ENCODE data around the gene BRCA2.
"Not testable (repeated sequence)": the region's sequence is repeated elsewhere in the genome, so short reads cannot be mapped to it uniquely, and the experiment has no call there.

The BRCA2 gene

DNA sequence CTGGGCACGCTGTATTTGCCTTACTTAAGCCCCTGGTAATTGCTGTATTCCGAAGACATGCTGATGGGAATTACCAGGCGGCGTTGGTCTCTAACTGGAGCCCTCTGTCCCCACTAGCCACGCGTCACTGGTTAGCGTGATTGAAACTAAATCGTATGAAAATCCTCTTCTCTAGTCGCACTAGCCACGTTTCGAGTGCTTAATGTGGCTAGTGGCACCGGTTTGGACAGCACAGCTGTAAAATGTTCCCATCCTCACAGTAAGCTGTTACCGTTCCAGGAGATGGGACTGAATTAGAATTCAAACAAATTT is 676 bp downstream of the BRCA2 start:
- Histone ChIP-seq H3K27me3 (ENCODE audit: control insufficient read depth, insufficient read depth, low read length) (no peaks in the 10 kb centered on the region), H3K4me1 (ENCODE audit: control insufficient read depth, insufficient read depth, low read length) (peaks cover 13% of the 10 kb centered on the region), H3K4me2 (ENCODE audit: low read length) (peak overlapping the region; percentile 94), H3K36me3 (ENCODE audit: insufficient read depth, low read length) (no peaks in the 10 kb centered on the region), H3K9ac (ENCODE audit: low read depth, low read length) (peak overlapping the region; percentile 94), H3K9me3 (replicated peaks; ENCODE audit: low read length) (no peaks in the 10 kb centered on the region), H3K4me3 (ENCODE audit: low read length) (peak overlapping the region; percentile 79)

DNA sequence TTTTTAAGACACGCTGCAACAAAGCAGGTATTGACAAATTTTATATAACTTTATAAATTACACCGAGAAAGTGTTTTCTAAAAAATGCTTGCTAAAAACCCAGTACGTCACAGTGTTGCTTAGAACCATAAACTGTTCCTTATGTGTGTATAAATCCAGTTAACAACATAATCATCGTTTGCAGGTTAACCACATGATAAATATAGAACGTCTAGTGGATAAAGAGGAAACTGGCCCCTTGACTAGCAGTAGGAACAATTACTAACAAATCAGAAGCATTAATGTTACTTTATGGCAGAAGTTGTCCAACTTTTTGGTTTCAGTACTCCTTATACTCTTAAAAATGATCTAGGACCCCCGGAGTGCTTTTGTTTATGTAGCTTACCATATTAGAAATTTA is 1.2 kb downstream of the BRCA2 start:
- Histone ChIP-seq H3K9ac (ENCODE audit: low read depth, low read length) (peak overlapping the region; percentile 94), H3K4me3 (ENCODE audit: low read length) (peak overlapping the region; percentile 79), H3K4me1 (ENCODE audit: control insufficient read depth, insufficient read depth, low read length) (peaks cover 13% of the 10 kb centered on the region)

DNA sequence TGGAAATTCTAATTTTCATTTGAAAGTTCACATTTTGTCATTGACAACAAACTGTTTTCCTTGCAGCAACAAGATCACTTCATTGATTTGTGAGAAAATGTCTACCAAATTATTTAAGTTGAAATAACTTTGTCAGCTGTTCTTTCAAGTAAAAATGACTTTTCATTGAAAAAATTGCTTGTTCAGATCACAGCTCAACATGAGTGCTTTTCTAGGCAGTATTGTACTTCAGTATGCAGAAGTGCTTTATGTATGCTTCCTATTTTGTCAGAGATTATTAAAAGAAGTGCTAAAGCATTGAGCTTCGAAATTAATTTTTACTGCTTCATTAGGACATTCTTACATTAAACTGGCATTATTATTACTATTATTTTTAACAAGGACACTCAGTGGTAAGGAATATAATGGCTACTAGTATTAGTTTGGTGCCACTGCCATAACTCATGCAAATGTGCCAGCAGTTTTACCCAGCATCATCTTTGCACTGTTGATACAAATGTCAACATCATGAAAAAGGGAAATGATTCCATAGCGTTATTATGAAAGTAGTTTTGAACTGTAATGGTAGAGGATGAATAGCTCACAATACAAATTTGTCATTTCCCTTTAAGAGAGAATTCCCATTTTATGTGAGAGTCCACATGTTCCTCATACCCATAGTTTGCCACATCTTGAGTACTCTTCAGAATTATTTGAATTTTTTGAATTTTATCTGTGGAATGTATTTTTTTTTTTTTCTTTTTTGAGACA is 2.6 kb downstream of the BRCA2 start:
- Histone ChIP-seq H3K4me3 (ENCODE audit: low read length) (no peak overlapping the region), H3K4me1 (ENCODE audit: control insufficient read depth, insufficient read depth, low read length) (peaks cover 13% of the 10 kb centered on the region), H3K9me3 (replicated peaks; ENCODE audit: low read length) (no peaks in the 10 kb centered on the region), H3K9ac (ENCODE audit: low read depth, low read length) (no peak overlapping the region), H3K27me3 (ENCODE audit: control insufficient read depth, insufficient read depth, low read length) (no peaks in the 10 kb centered on the region), H3K4me2 (ENCODE audit: low read length) (no peak overlapping the region), H3K36me3 (ENCODE audit: insufficient read depth, low read length) (no peaks in the 10 kb centered on the region)

More for the DNA sequence above, 1.2 kb downstream of the BRCA2 start:
- H3K4me2 ChIP-seq (ENCODE audit: low read length), result peak overlapping the region; percentile 94
- H3K9me3 ChIP-seq (replicated peaks; ENCODE audit: low read length), result no peaks in the 10 kb centered on the region
- no peaks in the 10 kb centered on the region for H3K36me3 ChIP-seq (ENCODE audit: insufficient read depth, low read length)
- H3K27me3 ChIP-seq (ENCODE audit: control insufficient read depth, insufficient read depth, low read length), result no peaks in the 10 kb centered on the region

DNA sequence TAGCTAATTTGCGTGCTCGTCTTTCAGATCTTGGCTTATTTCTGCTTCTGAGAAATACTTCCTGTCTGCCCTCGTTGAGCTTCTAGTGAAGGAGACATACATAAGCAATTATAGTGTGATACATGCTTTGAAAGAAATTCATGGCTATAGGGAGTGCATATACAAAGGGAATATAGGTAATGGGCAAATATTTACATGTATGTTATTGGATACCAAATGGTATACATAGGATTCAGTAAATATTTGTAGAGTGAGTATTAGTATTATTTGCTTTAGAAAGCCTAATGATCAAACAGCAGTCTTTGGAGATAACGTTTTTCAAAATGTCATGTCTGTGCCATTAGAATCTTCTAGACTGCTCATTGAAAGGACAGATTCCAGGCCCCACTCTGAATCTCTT is 5.2 kb downstream of the BRCA2 start:
- H3K36me3 ChIP-seq (ENCODE audit: insufficient read depth, low read length), result no peaks in the 10 kb centered on the region
- no peak overlapping the region for H3K9ac ChIP-seq (ENCODE audit: low read depth, low read length)
- H3K4me2 ChIP-seq (ENCODE audit: low read length), result no peak overlapping the region
- H3K27me3 ChIP-seq (ENCODE audit: control insufficient read depth, insufficient read depth, low read length), result no peaks in the 10 kb centered on the region
- H3K9me3 ChIP-seq (replicated peaks; ENCODE audit: low read length), result no peaks in the 10 kb centered on the region
- peaks cover 20% of the 10 kb centered on the region for H3K4me1 ChIP-seq (ENCODE audit: control insufficient read depth, insufficient read depth, low read length)
- no peak overlapping the region for H3K4me3 ChIP-seq (ENCODE audit: low read length)

DNA sequence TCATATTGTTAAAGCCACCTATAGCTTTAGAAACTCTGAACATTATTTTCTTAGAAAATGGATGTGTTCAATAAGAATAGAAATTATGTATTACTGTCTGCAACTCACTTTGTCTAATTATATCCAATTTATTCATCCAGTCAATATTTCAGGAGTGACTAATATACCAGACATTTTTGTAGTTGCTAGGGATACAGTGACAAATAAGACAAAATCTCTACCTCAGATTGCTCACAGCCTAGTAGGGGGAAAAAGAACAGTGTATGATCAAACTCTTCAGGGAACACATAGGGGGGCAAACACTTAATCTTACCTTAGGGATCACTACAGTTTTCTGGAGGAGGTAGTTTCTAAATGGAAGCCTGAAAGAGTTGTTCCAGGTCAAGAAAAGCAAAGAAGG is 8.6 kb downstream of the BRCA2 start:
- Histone ChIP-seq H3K4me3 (ENCODE audit: low read length) (no peak overlapping the region), H3K4me2 (ENCODE audit: low read length) (peak overlapping the region; percentile 47), H3K9me3 (replicated peaks; ENCODE audit: low read length) (no peaks in the 10 kb centered on the region), H3K4me1 (ENCODE audit: control insufficient read depth, insufficient read depth, low read length) (peaks cover 12% of the 10 kb centered on the region), H3K27me3 (ENCODE audit: control insufficient read depth, insufficient read depth, low read length) (no peaks in the 10 kb centered on the region), H3K36me3 (ENCODE audit: insufficient read depth, low read length) (peaks cover 3% of the 10 kb centered on the region), H3K9ac (ENCODE audit: low read depth, low read length) (peak overlapping the region; percentile 42)

DNA sequence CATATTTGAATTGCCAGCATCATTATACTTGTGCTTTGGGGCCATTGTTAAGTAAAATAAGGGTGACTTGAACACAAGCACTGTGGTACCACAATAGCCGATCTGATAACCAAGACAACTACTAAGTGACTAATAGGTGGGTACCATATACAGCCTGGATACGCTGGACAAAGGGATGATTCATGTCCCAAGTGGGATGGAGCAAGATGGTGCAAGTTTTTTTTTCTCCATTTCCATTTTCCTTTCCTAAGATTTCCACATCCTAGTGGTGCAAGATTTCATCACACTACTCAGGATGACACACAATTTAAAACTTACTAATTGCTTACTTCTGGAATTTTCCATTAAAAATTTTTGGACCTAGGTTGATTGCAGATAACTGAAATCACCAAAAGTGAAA is 15.1 kb downstream of the BRCA2 start:
- H3K9ac ChIP-seq (ENCODE audit: low read depth, low read length), result no peak overlapping the region
- no peaks in the 10 kb centered on the region for H3K4me1 ChIP-seq (ENCODE audit: control insufficient read depth, insufficient read depth, low read length)
- H3K36me3 ChIP-seq (ENCODE audit: insufficient read depth, low read length), result peaks cover 3% of the 10 kb centered on the region
- H3K27me3 ChIP-seq (ENCODE audit: control insufficient read depth, insufficient read depth, low read length), result no peaks in the 10 kb centered on the region
- no peaks in the 10 kb centered on the region for H3K9me3 ChIP-seq (replicated peaks; ENCODE audit: low read length)
- no peak overlapping the region for H3K4me2 ChIP-seq (ENCODE audit: low read length)
- no peak overlapping the region for H3K4me3 ChIP-seq (ENCODE audit: low read length)

DNA sequence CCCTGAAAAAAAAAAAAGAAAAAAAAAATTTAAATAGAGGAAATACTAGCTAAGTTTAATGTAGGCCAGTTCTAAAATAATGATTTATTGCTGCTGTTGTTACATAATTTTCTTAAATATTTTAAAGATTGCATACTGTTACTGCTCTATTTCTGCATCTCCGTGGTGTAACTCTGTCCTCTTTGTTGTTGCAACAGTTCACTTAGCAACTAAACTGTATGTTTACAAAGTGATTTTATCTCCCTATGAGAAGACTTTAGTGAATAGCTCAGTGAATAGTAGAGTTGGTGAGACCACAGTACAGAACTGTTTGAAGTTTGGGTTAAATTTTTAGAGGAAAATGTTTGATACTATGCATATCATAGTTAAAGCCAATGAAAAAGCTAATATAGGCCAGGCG is 19.4 kb downstream of the BRCA2 start:
- H3K4me3 ChIP-seq (ENCODE audit: low read length), result no peak overlapping the region
- no peaks in the 10 kb centered on the region for H3K27me3 ChIP-seq (ENCODE audit: control insufficient read depth, insufficient read depth, low read length)
- H3K4me2 ChIP-seq (ENCODE audit: low read length), result no peak overlapping the region
- no peaks in the 10 kb centered on the region for H3K9me3 ChIP-seq (replicated peaks; ENCODE audit: low read length)
- H3K36me3 ChIP-seq (ENCODE audit: insufficient read depth, low read length), result peaks cover 8% of the 10 kb centered on the region
- no peaks in the 10 kb centered on the region for H3K4me1 ChIP-seq (ENCODE audit: control insufficient read depth, insufficient read depth, low read length)
- H3K9ac ChIP-seq (ENCODE audit: low read depth, low read length), result no peak overlapping the region

DNA sequence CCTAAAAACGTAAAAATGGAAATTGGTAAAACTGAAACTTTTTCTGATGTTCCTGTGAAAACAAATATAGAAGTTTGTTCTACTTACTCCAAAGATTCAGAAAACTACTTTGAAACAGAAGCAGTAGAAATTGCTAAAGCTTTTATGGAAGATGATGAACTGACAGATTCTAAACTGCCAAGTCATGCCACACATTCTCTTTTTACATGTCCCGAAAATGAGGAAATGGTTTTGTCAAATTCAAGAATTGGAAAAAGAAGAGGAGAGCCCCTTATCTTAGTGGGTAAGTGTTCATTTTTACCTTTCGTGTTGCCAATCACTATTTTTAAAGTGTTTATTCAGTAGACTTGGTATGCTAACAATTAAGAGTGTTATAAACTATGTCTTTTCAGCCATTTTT is 25.6 kb downstream of the BRCA2 start:
- H3K36me3 ChIP-seq (ENCODE audit: insufficient read depth, low read length), result peaks cover 8% of the 10 kb centered on the region
- no peaks in the 10 kb centered on the region for H3K4me1 ChIP-seq (ENCODE audit: control insufficient read depth, insufficient read depth, low read length)
- H3K27me3 ChIP-seq (ENCODE audit: control insufficient read depth, insufficient read depth, low read length), result no peaks in the 10 kb centered on the region
- H3K9ac ChIP-seq (ENCODE audit: low read depth, low read length), result no peak overlapping the region
- no peak overlapping the region for H3K4me3 ChIP-seq (ENCODE audit: low read length)
- no peak overlapping the region for H3K4me2 ChIP-seq (ENCODE audit: low read length)
- H3K9me3 ChIP-seq (replicated peaks; ENCODE audit: low read length), result no peaks in the 10 kb centered on the region

DNA sequence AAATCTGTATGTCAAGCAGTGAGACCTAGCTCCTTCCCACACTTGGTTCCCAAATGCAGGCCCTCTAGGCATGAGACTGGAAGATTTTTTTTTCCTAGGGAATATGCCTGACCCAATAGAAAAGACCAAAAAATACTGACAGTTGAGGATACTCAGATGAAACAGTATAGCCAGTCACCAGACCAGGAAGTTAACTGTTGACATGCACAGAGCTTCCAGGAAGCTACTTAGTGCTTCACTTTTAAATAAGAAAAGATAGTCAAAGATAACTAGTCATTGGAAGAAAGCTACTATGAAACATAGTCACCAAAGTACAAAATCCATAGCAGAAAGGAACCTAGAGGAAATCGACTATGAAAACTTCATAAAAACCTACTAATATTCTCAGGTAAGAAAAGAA is 32.3 kb downstream of the BRCA2 start:
- Histone ChIP-seq H3K9me3 (replicated peaks; ENCODE audit: low read length) (no peaks in the 10 kb centered on the region), H3K4me1 (ENCODE audit: control insufficient read depth, insufficient read depth, low read length) (no peaks in the 10 kb centered on the region)

DNA sequence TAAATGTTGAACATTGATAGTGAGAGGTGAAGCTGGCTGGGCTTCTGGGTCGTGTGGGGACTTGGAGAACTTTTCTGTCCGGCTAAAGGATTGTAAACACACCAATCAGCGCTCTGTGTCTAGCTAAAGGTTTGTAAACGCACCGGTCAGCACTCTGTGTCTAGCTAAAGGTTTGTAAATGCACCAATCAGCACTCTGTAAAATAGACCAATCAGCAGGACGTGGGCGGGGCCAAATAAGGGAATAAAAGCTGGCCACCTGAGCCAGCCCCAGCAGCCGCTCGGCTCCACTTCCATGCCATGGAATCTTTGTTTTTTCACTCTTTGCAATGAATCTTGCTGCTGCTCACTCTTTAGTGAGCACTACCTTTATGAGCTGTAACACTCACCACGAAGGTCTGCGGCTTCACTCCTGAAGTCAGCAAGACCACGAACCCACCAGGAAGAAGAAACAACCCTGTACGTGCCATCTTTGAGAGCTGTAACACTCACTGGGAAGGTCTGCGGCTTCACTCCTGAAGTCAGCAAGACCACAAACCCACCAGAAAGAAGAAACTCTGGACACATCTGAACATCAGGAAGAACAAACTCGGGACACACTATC is 35.6 kb downstream of the BRCA2 start:
- H3K9me3 ChIP-seq (replicated peaks; ENCODE audit: low read length); H3K4me2 ChIP-seq (ENCODE audit: low read length); H3K36me3 ChIP-seq (ENCODE audit: insufficient read depth, low read length); H3K9ac ChIP-seq (ENCODE audit: low read depth, low read length); H3K4me1 ChIP-seq (ENCODE audit: control insufficient read depth, insufficient read depth, low read length); H3K27me3 ChIP-seq (ENCODE audit: control insufficient read depth, insufficient read depth, low read length); H3K4me3 ChIP-seq (ENCODE audit: low read length): not testable (repeated sequence)

More for the DNA sequence above, 32.3 kb downstream of the BRCA2 start:
- Histone ChIP-seq H3K9ac (ENCODE audit: low read depth, low read length) (no peak overlapping the region), H3K36me3 (ENCODE audit: insufficient read depth, low read length) (peaks cover 7% of the 10 kb centered on the region), H3K4me3 (ENCODE audit: low read length) (no peak overlapping the region), H3K4me2 (ENCODE audit: low read length) (no peak overlapping the region), H3K27me3 (ENCODE audit: control insufficient read depth, insufficient read depth, low read length) (no peaks in the 10 kb centered on the region)

DNA sequence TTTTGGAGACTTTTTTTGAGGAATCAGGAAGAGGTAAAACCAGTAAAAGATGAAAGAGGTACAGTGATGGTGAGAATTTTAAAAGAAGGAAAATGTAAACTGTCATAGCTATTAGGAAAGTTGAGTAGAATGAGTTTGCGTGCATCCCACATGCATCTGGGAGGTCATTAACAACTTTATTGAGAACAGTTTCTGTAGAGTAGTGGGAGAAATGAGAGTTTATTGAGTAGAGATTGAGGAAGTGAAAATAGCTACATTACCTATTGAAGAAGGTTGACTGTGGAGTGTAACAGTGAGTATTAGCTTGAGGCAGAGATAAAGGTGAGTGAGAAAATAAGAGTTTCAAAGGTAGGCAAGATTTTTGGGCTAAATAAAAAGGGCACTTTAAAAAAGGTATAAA is 38.7 kb downstream of the BRCA2 start:
- Histone ChIP-seq H3K4me1 (ENCODE audit: control insufficient read depth, insufficient read depth, low read length) (no peaks in the 10 kb centered on the region), H3K4me2 (ENCODE audit: low read length) (no peak overlapping the region), H3K36me3 (ENCODE audit: insufficient read depth, low read length) (peaks cover 3% of the 10 kb centered on the region), H3K4me3 (ENCODE audit: low read length) (no peak overlapping the region), H3K9me3 (replicated peaks; ENCODE audit: low read length) (no peaks in the 10 kb centered on the region), H3K9ac (ENCODE audit: low read depth, low read length) (no peak overlapping the region), H3K27me3 (ENCODE audit: control insufficient read depth, insufficient read depth, low read length) (no peaks in the 10 kb centered on the region)

DNA sequence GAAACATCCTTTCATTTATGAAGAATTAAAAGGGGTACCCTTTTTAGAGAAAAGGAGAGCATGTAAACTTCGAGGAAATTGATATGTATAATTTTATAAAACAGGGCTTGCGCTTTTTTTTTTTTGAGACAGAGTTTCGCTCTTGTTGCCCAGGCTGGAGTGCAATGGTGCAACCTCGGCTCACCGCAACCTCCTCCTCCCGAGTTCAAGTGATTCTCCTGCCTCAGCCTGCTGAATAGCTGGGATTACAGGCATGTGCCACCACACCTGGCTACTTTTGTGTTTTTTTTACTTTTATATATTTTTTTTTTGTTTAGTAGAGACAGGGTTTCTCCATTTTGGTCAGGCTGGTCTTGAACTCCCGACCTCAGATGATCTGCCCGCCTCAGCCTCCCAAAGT is 40.6 kb downstream of the BRCA2 start:
- H3K4me3 ChIP-seq (ENCODE audit: low read length); H3K27me3 ChIP-seq (ENCODE audit: control insufficient read depth, insufficient read depth, low read length); H3K4me2 ChIP-seq (ENCODE audit: low read length); H3K9ac ChIP-seq (ENCODE audit: low read depth, low read length); H3K9me3 ChIP-seq (replicated peaks; ENCODE audit: low read length); H3K4me1 ChIP-seq (ENCODE audit: control insufficient read depth, insufficient read depth, low read length); H3K36me3 ChIP-seq (ENCODE audit: insufficient read depth, low read length): not testable (repeated sequence)

All from skeletal muscle satellite cell (primary cell).